ENCODE data around the gene TRAPPC6A. TPM values are rescaled to one million over a fixed set of nuclear protein-coding genes. Genes with fewer than 3 reads are reported as not detected.

The TRAPPC6A gene
- total and polyA plus RNA-seq, 2 experiments from 2014 or later = 29.4 to 74.7 TPM

DNA sequence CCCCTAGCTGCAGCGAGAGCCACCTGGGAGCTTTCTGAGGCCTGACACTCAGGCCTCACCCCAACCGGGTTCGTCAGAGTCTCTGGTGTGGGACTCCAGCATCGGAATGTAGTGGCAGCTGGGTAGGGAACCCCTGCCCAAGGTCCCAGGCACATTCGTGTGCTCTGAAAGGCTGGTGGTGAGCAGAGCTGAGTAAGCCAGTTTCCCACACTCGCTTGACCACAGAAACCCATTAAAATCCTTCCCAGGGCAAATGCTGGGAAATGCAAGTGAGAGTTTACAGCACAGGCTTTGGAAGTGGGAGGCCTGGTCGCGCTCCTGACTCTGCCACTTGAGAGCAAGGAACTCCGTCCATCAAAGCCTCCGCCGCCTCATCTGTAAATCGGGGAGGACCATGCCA is 4.2 kb downstream of the TRAPPC6A start:
- H3K27me3 Mint-ChIP-seq (ENCODE audit: insufficient read depth, low read depth, poor library complexity) = peaks cover 11% of the 10 kb centered on the region
- H3K9me3 Mint-ChIP-seq = no peaks in the 10 kb centered on the region
- H3K27ac Mint-ChIP-seq = no peak overlapping the region
- Histone ChIP-seq H3K4me1 (ENCODE audit: insufficient read depth) (no peaks in the 10 kb centered on the region), H3K4me3 (no peak overlapping the region), H4K20me1 (replicated peaks; ENCODE audit: insufficient read depth) (no peaks in the 10 kb centered on the region; the same call in 1 of the 2 replicates), H3F3A (replicated peaks; ENCODE audit: low read depth) (0 out of 2 replicates have a peak, but pooled peaks cover 4% of the 10 kb centered on the region), H3K4me2 (no peak overlapping the region), H3K27ac (ENCODE audit: low read depth) (no peak overlapping the region), H3K36me3 (ENCODE audit: insufficient read depth) (no peaks in the 10 kb centered on the region), H2AFZ (no peak overlapping the region), H3K9me2 (ENCODE audit: insufficient read depth) (no peaks in the 10 kb centered on the region), H3K27me3 (ENCODE audit: insufficient read depth) (no peaks in the 10 kb centered on the region), H3K79me2 (replicated peaks; ENCODE audit: insufficient read depth) (peaks cover 6% of the 10 kb centered on the region)
- TF ChIP-seq, protein P1, sequence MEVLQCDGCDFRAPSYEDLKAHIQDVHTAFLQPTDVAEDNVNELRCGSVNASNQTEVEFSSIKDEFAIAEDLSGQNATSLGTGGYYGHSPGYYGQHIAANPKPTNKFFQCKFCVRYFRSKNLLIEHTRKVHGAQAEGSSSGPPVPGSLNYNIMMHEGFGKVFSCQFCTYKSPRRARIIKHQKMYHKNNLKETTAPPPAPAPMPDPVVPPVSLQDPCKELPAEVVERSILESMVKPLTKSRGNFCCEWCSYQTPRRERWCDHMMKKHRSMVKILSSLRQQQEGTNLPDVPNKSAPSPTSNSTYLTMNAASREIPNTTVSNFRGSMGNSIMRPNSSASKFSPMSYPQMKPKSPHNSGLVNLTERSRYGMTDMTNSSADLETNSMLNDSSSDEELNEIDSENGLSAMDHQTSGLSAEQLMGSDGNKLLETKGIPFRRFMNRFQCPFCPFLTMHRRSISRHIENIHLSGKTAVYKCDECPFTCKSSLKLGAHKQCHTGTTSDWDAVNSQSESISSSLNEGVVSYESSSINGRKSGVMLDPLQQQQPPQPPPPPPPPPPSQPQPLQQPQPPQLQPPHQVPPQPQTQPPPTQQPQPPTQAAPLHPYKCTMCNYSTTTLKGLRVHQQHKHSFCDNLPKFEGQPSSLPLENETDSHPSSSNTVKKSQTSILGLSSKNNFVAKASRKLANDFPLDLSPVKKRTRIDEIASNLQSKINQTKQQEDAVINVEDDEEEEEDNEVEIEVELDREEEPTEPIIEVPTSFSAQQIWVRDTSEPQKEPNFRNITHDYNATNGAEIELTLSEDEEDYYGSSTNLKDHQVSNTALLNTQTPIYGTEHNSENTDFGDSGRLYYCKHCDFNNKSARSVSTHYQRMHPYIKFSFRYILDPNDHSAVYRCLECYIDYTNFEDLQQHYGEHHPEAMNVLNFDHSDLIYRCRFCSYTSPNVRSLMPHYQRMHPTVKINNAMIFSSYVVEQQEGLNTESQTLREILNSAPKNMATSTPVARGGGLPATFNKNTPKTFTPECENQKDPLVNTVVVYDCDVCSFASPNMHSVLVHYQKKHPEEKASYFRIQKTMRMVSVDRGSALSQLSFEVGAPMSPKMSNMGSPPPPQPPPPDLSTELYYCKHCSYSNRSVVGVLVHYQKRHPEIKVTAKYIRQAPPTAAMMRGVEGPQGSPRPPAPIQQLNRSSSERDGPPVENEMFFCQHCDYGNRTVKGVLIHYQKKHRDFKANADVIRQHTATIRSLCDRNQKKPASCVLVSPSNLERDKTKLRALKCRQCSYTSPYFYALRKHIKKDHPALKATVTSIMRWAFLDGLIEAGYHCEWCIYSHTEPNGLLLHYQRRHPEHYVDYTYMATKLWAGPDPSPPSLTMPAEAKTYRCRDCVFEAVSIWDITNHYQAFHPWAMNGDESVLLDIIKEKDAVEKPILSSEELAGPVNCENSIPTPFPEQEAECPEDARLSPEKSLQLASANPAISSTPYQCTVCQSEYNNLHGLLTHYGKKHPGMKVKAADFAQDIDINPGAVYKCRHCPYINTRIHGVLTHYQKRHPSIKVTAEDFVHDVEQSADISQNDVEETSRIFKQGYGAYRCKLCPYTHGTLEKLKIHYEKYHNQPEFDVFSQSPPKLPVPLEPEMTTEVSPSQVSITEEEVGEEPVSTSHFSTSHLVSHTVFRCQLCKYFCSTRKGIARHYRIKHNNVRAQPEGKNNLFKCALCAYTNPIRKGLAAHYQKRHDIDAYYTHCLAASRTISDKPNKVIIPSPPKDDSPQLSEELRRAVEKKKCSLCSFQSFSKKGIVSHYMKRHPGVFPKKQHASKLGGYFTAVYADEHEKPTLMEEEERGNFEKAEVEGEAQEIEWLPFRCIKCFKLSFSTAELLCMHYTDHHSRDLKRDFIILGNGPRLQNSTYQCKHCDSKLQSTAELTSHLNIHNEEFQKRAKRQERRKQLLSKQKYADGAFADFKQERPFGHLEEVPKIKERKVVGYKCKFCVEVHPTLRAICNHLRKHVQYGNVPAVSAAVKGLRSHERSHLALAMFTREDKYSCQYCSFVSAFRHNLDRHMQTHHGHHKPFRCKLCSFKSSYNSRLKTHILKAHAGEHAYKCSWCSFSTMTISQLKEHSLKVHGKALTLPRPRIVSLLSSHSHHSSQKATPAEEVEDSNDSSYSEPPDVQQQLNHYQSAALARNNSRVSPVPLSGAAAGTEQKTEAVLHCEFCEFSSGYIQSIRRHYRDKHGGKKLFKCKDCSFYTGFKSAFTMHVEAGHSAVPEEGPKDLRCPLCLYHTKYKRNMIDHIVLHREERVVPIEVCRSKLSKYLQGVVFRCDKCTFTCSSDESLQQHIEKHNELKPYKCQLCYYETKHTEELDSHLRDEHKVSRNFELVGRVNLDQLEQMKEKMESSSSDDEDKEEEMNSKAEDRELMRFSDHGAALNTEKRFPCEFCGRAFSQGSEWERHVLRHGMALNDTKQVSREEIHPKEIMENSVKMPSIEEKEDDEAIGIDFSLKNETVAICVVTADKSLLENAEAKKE (CRISPR knock-in tag; IDR thresholded peaks at IDR 0.05) = no peak
- TF ChIP-seq EZH2 (IDR thresholded peaks at IDR 0.05; ENCODE audit: low read depth, unreplicated experiment) (no peak), NANOG (IDR thresholded peaks at IDR 0.05; ENCODE audit: borderline replicate concordance) (no peak), CREB1 (CRISPR knock-in tag; IDR thresholded peaks at IDR 0.05; ENCODE audit: low read depth) (no peak), ZNF114 (CRISPR knock-in tag; IDR thresholded peaks at IDR 0.05) (no peak), EZH2phosphoT487 (IDR thresholded peaks at IDR 0.05; ENCODE audit: unreplicated experiment) (no peak), ZNF331 (CRISPR knock-in tag; IDR thresholded peaks at IDR 0.05; ENCODE audit: low read depth) (no peak), JUNB (IDR thresholded peaks at IDR 0.05; ENCODE audit: unreplicated experiment) (no peak), POLR2AphosphoS5 (IDR thresholded peaks at IDR 0.05; ENCODE audit: low read depth) (no peak), STAT1 (IDR thresholded peaks at IDR 0.05; ENCODE audit: unreplicated experiment) (no peak)
- TF ChIP-seq, protein P2, sequence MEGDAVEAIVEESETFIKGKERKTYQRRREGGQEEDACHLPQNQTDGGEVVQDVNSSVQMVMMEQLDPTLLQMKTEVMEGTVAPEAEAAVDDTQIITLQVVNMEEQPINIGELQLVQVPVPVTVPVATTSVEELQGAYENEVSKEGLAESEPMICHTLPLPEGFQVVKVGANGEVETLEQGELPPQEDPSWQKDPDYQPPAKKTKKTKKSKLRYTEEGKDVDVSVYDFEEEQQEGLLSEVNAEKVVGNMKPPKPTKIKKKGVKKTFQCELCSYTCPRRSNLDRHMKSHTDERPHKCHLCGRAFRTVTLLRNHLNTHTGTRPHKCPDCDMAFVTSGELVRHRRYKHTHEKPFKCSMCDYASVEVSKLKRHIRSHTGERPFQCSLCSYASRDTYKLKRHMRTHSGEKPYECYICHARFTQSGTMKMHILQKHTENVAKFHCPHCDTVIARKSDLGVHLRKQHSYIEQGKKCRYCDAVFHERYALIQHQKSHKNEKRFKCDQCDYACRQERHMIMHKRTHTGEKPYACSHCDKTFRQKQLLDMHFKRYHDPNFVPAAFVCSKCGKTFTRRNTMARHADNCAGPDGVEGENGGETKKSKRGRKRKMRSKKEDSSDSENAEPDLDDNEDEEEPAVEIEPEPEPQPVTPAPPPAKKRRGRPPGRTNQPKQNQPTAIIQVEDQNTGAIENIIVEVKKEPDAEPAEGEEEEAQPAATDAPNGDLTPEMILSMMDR (conservative IDR thresholded peaks at IDR 0.05; ENCODE audit: low read depth in 2 of 2) = no peak
- TF ChIP-seq, protein P3, sequence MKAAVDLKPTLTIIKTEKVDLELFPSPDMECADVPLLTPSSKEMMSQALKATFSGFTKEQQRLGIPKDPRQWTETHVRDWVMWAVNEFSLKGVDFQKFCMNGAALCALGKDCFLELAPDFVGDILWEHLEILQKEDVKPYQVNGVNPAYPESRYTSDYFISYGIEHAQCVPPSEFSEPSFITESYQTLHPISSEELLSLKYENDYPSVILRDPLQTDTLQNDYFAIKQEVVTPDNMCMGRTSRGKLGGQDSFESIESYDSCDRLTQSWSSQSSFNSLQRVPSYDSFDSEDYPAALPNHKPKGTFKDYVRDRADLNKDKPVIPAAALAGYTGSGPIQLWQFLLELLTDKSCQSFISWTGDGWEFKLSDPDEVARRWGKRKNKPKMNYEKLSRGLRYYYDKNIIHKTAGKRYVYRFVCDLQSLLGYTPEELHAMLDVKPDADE (IDR thresholded peaks at IDR 0.05) = no peak
- TF ChIP-seq, protein P4, sequence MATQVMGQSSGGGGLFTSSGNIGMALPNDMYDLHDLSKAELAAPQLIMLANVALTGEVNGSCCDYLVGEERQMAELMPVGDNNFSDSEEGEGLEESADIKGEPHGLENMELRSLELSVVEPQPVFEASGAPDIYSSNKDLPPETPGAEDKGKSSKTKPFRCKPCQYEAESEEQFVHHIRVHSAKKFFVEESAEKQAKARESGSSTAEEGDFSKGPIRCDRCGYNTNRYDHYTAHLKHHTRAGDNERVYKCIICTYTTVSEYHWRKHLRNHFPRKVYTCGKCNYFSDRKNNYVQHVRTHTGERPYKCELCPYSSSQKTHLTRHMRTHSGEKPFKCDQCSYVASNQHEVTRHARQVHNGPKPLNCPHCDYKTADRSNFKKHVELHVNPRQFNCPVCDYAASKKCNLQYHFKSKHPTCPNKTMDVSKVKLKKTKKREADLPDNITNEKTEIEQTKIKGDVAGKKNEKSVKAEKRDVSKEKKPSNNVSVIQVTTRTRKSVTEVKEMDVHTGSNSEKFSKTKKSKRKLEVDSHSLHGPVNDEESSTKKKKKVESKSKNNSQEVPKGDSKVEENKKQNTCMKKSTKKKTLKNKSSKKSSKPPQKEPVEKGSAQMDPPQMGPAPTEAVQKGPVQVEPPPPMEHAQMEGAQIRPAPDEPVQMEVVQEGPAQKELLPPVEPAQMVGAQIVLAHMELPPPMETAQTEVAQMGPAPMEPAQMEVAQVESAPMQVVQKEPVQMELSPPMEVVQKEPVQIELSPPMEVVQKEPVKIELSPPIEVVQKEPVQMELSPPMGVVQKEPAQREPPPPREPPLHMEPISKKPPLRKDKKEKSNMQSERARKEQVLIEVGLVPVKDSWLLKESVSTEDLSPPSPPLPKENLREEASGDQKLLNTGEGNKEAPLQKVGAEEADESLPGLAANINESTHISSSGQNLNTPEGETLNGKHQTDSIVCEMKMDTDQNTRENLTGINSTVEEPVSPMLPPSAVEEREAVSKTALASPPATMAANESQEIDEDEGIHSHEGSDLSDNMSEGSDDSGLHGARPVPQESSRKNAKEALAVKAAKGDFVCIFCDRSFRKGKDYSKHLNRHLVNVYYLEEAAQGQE (IDR thresholded peaks at IDR 0.05; ENCODE audit: unreplicated experiment) = no peak
- H3K4me3 Mint-ChIP-seq = no peak overlapping the region
- no peaks in the 10 kb centered on the region; the same call in 2 of the 3 replicates for H3K36me3 Mint-ChIP-seq (ENCODE audit: low read depth)
- no peaks in the 10 kb centered on the region for H3K4me1 Mint-ChIP-seq
- DNase-seq (ENCODE audit: low spot score) (no peak), ATAC-seq (no peak)
